Measurements from ENCODE around the gene ARAP2. TPM values are rescaled to one million over a fixed set of nuclear protein-coding genes. Genes with fewer than 3 reads are reported as not detected.

The ARAP2 gene
- total and polyA plus RNA-seq, 2 donors (not counting 3 experiments of a cell fraction or from before 2014, with no cell fraction given): not detected

- Histone ChIP-seq H2AFZ (ENCODE audit: low read depth, low read length) (no peak overlapping the region), H4K20me1 (replicated peaks; ENCODE audit: control insufficient read depth, extremely low read depth, insufficient read depth, low read length) (no peaks in the 10 kb centered on the region), H3K9me3 (replicated peaks; ENCODE audit: control insufficient read depth, insufficient read depth, low read length) (no peaks in the 10 kb centered on the region), H3K79me2 (ENCODE audit: control insufficient read depth, insufficient read depth, low read length) (no peaks in the 10 kb centered on the region), H3K9ac (replicated peaks; ENCODE audit: extremely low read depth, insufficient read depth, low read length) (no peak overlapping the region), H3K4me2 (ENCODE audit: insufficient read depth, low read length) (no peak overlapping the region), H3K27ac (ENCODE audit: insufficient read depth, low read depth, low read length) (no peak overlapping the region), H3K9me1 (replicated peaks; ENCODE audit: control insufficient read depth, extremely low read depth, insufficient read depth, low read length) (no peaks in the 10 kb centered on the region), H3K27me3 (ENCODE audit: control insufficient read depth in 2 of 2, insufficient read depth in 2 of 2, low read length in 2 of 2) (no peaks in the 10 kb centered on the region), H3K4me1 (ENCODE audit: control insufficient read depth, extremely low read depth, insufficient read depth, low read length) (no peaks in the 10 kb centered on the region), H3K4me3 (replicated peaks in 1 of 3; ENCODE audit: insufficient read depth in 1 of 3, low read depth in 1 of 3, low read length in 3 of 3) (no peak overlapping the region), H3K36me3 (ENCODE audit: control insufficient read depth in 2 of 2, extremely low read depth in 1 of 2, insufficient read depth in 2 of 2, low read length in 2 of 2) (no peaks in the 10 kb centered on the region)
- FAIRE-seq (no peak), DNase-seq (ENCODE audit: low read depth, low spot score) (no peak)
- TF ChIP-seq, protein P1, sequence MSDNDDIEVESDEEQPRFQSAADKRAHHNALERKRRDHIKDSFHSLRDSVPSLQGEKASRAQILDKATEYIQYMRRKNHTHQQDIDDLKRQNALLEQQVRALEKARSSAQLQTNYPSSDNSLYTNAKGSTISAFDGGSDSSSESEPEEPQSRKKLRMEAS (IDR thresholded peaks at IDR 0.05; ENCODE audit: insufficient read depth, insufficient read length): no peak
- TF ChIP-seq, protein P2, sequence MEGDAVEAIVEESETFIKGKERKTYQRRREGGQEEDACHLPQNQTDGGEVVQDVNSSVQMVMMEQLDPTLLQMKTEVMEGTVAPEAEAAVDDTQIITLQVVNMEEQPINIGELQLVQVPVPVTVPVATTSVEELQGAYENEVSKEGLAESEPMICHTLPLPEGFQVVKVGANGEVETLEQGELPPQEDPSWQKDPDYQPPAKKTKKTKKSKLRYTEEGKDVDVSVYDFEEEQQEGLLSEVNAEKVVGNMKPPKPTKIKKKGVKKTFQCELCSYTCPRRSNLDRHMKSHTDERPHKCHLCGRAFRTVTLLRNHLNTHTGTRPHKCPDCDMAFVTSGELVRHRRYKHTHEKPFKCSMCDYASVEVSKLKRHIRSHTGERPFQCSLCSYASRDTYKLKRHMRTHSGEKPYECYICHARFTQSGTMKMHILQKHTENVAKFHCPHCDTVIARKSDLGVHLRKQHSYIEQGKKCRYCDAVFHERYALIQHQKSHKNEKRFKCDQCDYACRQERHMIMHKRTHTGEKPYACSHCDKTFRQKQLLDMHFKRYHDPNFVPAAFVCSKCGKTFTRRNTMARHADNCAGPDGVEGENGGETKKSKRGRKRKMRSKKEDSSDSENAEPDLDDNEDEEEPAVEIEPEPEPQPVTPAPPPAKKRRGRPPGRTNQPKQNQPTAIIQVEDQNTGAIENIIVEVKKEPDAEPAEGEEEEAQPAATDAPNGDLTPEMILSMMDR (IDR thresholded peaks at IDR 0.05; ENCODE audit: extremely low read depth in 1 of 2, insufficient read depth in 1 of 2, low read depth in 1 of 2, low read length in 2 of 2): no peak
- TF ChIP-seq FOS (IDR thresholded peaks at IDR 0.05; ENCODE audit: borderline replicate concordance, insufficient read depth, low read length) (no peak), JUN (IDR thresholded peaks at IDR 0.05; ENCODE audit: borderline replicate concordance, insufficient read depth, insufficient read length, low read depth) (no peak), POLR2AphosphoS5 (IDR thresholded peaks at IDR 0.05; ENCODE audit: insufficient read depth, low read depth, low read length) (no peak), GATA2 (IDR thresholded peaks at IDR 0.05; ENCODE audit: insufficient read depth, insufficient read length, low read depth, low read length) (no peak), MYC (IDR thresholded peaks at IDR 0.05; ENCODE audit: low read depth, low read length) (no peak), POLR2A (IDR thresholded peaks at IDR 0.05; ENCODE audit: low read depth, low read length) (no peak), EZH2 (IDR thresholded peaks at IDR 0.05; ENCODE audit: borderline replicate concordance, low read depth, low read length, severe bottlenecking) (no peak)
- dilution Hi-C loops (cut with MboI; ENCODE audit: extremely low pct_ligation_motif_present, low sequenced_read_pairs): no loop called here
- CTCF ChIA-PET: no interaction called here
- intact Hi-C loops (cut with micrococcal nuclease): no loop called here
- BruUV-seq (replicated peaks): no TSS peak
- POLR2A ChIA-PET: no interaction called here
These were observed 188.2 kb downstream of the ARAP2 start for GRCh38 chr4:36056136-36056535.

All from endothelial cell of umbilical vein (primary cell).